Omental fat pad (tissue), 4 donors: ENCODE measurements around the gene CYSLTR2. TPM values are rescaled to one million over a fixed set of nuclear protein-coding genes. Genes with fewer than 3 reads are reported as not detected.

ENCODE experiments used
- ATAC-seq: fragments of 150-250 bp; one replicate; pipeline ENCODE4 v1.9.1; 2016; ENCODE audit warnings: mild to moderate bottlenecking, moderate library complexity; ENCODE audit not compliant: low FRiP score
- DNase-seq: peaks from one replicate; pipeline ENCODE4 v3.0.0-alpha.2; 2019; ENCODE audit warnings: low spot score
- CTCF ChIP-seq, 3 donors: fragments of 450-650 bp; IDR thresholded peaks; one replicate each; pipeline ENCODE4 v1.5.1; 2016 to 2017; ENCODE audit warnings: antibody characterized with exemption in 3 of 3, mild to moderate bottlenecking in 3 of 3, moderate library complexity in 2 of 3
- total RNA-seq, 4 donors: library from RNA; depleted of rRNA; stranded (reverse); fragments of >200 nt; gene quantifications; one replicate each; pipeline ENCODE4 v1.1.0, GENCODE V29; 2016

Gene CYSLTR2
- 1 to 10 TPM in 3 of 4 donors, under 1 TPM in 1; 0.31 to 4.4 (median 2.6) TPM for total RNA-seq

- no peak for TF ChIP-seq CTCF (IDR thresholded peaks at IDR 0.05)
- DNase-seq (no peak), ATAC-seq (peak; percentile 49)
Observed at GRCh38 chr13:48653472-48653939, at the start of gene CYSLTR2. TSS of gene CYSLTR2 (plus strand) at chr13:48653929. CDS start at chr13:48706818, 52,889 bp downstream.

GRCh38 chr13:48615049-48615448 is 38.7 kb upstream of the CYSLTR2 start:
- ATAC-seq = no peak
- no peak for DNase-seq
- no peak for TF ChIP-seq CTCF (IDR thresholded peaks at IDR 0.05)

GRCh38 chr13:48618937-48619336 is 34.8 kb upstream of the CYSLTR2 start:
- TF ChIP-seq CTCF (IDR thresholded peaks at IDR 0.05) = no peak
- DNase-seq = no peak
- no peak for ATAC-seq

GRCh38 chr13:48621056-48621455 is 32.7 kb upstream of the CYSLTR2 start:
- DNase-seq (no peak), ATAC-seq (no peak)
- no peak for TF ChIP-seq CTCF (IDR thresholded peaks at IDR 0.05)

- DNase-seq (no peak), ATAC-seq (no peak)
- TF ChIP-seq CTCF (IDR thresholded peaks at IDR 0.05) = no peak
Observed at GRCh38 chr13:48624016-48624415, 29.7 kb upstream of the CYSLTR2 start.

- TF ChIP-seq CTCF (IDR thresholded peaks at IDR 0.05) = no peak
- ATAC-seq = no peak
- DNase-seq = no peak
Observed at GRCh38 chr13:48624858-48625257, 28.9 kb upstream of the CYSLTR2 start.

- no peak for TF ChIP-seq CTCF (IDR thresholded peaks at IDR 0.05)
- ATAC-seq = no peak
- DNase-seq = no peak
Observed at GRCh38 chr13:48625413-48626076, 28.2 kb upstream of the CYSLTR2 start.
